ENCODE measurements around the gene RFTN1. TPM values are rescaled to one million over a fixed set of nuclear protein-coding genes. Genes with fewer than 3 reads are reported as not detected.

The RFTN1 gene
- total and polyA plus RNA-seq, 9 of the 15 experiments (the other 6 are each of a cell fraction or from before 2014, with no cell fraction given): 0.08 to 0.51 (median 0.11) TPM; not detected in 6

DNA sequence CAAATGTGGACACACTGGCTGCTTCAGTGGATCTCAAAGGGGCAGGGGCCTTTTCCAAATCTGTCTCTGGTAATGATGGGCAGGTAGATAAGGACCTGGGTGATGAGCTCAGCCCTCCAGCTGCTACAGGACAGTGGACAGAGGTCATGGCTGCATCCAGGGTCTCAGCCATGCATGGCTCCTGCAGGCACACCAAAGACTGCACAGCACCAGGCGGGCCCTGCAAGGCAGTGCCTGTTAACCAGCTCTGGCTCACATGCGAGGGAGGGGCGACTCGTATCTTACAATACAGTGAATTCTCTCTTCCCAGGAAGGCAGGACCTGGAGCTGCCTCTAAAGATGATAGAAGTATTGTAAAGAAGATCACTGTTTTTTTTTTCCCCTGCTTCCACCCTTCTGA is 189.8 kb downstream of the RFTN1 start:
- WGBS (ENCODE audit: insufficient coverage, low coverage, missing lambda C conversion rate): 96% methylated on average over 4 of the region's 4 CpGs
- Histone ChIP-seq H3K9ac (ENCODE audit: insufficient read depth in 1 of 2, low read depth in 2 of 2, low read length in 2 of 2) (no peak overlapping the region), H3K36me3 (ENCODE audit: control insufficient read depth, insufficient read depth, low read length) (peaks cover 86% of the 10 kb centered on the region), H3K4me3 (no peak overlapping the region), H2AFZ (ENCODE audit: low read depth, low read length) (no peak overlapping the region), H3K9me1 (ENCODE audit: control insufficient read depth, insufficient read depth, low read length) (no peaks in the 10 kb centered on the region), H3K79me2 (ENCODE audit: control insufficient read depth, insufficient read depth, low read length) (no peaks in the 10 kb centered on the region), H3K9me3 (replicated peaks; ENCODE audit: control insufficient read depth, insufficient read depth, low read depth, low read length) (no peaks in the 10 kb centered on the region), H3K27ac (ENCODE audit: extremely low read depth, low read depth, low read length) (no peak overlapping the region), H4K20me1 (replicated peaks; ENCODE audit: control insufficient read depth, insufficient read depth, low read length) (no peaks in the 10 kb centered on the region), H3K4me2 (ENCODE audit: insufficient read depth, low read length) (no peak overlapping the region), H3K27me3 (ENCODE audit: control insufficient read depth in 2 of 2, insufficient read depth in 2 of 2, low read length in 2 of 2) (no peaks in the 10 kb centered on the region), H3K4me1 (replicated peaks in 1 of 2; ENCODE audit: control insufficient read depth in 2 of 2, insufficient read depth in 2 of 2, low read length in 2 of 2) (peaks cover 0 to 12% of the 10 kb centered on the region in 2 experiments; a peak in 2 of 5 replicates)
- ChIA-PET CTCF (ENCODE audit: low intra/inter-chr PET ratio) (no interaction called here), POLR2A (interaction anchor here (0.6 to 1.0 kb wide), 3 partner anchors 8 to 891 kb away, joined by 3 read pairs; no protein-coding TSS in a partner anchor)
- intact Hi-C loops (cut with micrococcal nuclease) (no loop called here), in situ Hi-C loops (cut with MboI) (no loop called here)
- no peak for ATAC-seq
- BruUV-seq (replicated peaks): no TSS peak
- TF ChIP-seq FOXA3 (CRISPR knock-in tag; conservative IDR thresholded peaks at IDR 0.05 in 1 of 2, IDR thresholded peaks at IDR 0.05 in 1 of 2) (no peak), SMAD1 (IDR thresholded peaks at IDR 0.05; ENCODE audit: low read depth, low read length, partially characterized antibody) (no peak), MTA2 (IDR thresholded peaks at IDR 0.05; ENCODE audit: low read depth) (no peak), CREM (IDR thresholded peaks at IDR 0.05; ENCODE audit: low read depth) (no peak), PTRF (tag; IDR thresholded peaks at IDR 0.05) (no peak)
- TF ChIP-seq, protein P1, sequence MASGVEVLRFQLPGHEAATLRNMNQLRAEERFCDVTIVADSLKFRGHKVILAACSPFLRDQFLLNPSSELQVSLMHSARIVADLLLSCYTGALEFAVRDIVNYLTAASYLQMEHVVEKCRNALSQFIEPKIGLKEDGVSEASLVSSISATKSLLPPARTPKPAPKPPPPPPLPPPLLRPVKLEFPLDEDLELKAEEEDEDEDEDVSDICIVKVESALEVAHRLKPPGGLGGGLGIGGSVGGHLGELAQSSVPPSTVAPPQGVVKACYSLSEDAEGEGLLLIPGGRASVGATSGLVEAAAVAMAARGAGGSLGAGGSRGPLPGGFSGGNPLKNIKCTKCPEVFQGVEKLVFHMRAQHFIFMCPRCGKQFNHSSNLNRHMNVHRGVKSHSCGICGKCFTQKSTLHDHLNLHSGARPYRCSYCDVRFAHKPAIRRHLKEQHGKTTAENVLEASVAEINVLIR (CRISPR knock-in tag; IDR thresholded peaks at IDR 0.05): no peak
- no peak for FAIRE-seq
- DNase-seq (ENCODE audit: extremely low read depth in 1 of 4, low spot score in 3 of 4): no peak
